Measurements from ENCODE around the gene CHST9. TPM values are rescaled to one million over a fixed set of nuclear protein-coding genes. Genes with fewer than 3 reads are reported as not detected.

Gene CHST9
- total RNA-seq, 1 experiment from 2014 or later = 3.5 TPM

GRCh38 chr18:27054926-27055325, 130.2 kb downstream of the CHST9 start:
- no peak overlapping the region for H2BK20ac ChIP-seq (ENCODE audit: low read depth, low read length, poor library complexity, severe bottlenecking)
- WGBS (ENCODE audit: extremely low coverage, insufficient read length, low lambda C conversion rate) = no CpG with 5 or more reads among the region's 3 CpGs
- H4K91ac ChIP-seq (ENCODE audit: insufficient read length, low read depth, low read length) = no peak overlapping the region
- no peak overlapping the region for H3K4ac ChIP-seq (ENCODE audit: low read depth, low read length)
- no peak overlapping the region for H3K18ac ChIP-seq (ENCODE audit: insufficient read length, low read depth, low read length)
- H3K14ac ChIP-seq (ENCODE audit: insufficient read depth, low read length) = no peak overlapping the region
- H3K79me2 ChIP-seq (ENCODE audit: insufficient read depth, low read length) = no peaks in the 10 kb centered on the region
- Mint-ChIP-seq H3K36me3 (ENCODE audit: insufficient read depth in 1 of 3, low read depth in 3 of 3) (no peaks in the 10 kb centered on the region; a peak in 2 of 7 replicates), H3K27ac (no peak overlapping the region), H3K9me3 (peaks cover 0 to 4% of the 10 kb centered on the region in 2 experiments; a peak in 2 of 5 replicates), H3K4me3 (no peak overlapping the region), H3K4me1 (peaks cover 10 to 14% of the 10 kb centered on the region in 2 experiments), H3K27me3 (ENCODE audit: low read depth) (no peaks in the 10 kb centered on the region)
- H2AK5ac ChIP-seq (ENCODE audit: insufficient read length, low read length) = no peak overlapping the region
- no peak for TF ChIP-seq CTCF (conservative IDR thresholded peaks at IDR 0.05)
- no peak overlapping the region for H3K56ac ChIP-seq (ENCODE audit: insufficient read length, low read depth, low read length)
- DNase-seq = no peak
- no peak overlapping the region for H3K9ac ChIP-seq (ENCODE audit: extremely low read depth, insufficient read length, low read length)
- H3K27ac ChIP-seq (ENCODE audit: insufficient read length, low read depth, low read length) = no peak overlapping the region
- no peak overlapping the region for H4K5ac ChIP-seq (ENCODE audit: insufficient read length, low read depth, low read length)
- no peak overlapping the region for H3T11ph ChIP-seq (ENCODE audit: low read length)
- no peaks in the 10 kb centered on the region for H4K20me1 ChIP-seq (ENCODE audit: control insufficient read depth, insufficient read depth, insufficient read length)
- no peak overlapping the region for H2BK12ac ChIP-seq (ENCODE audit: insufficient read length, low read depth, low read length)
- no peak overlapping the region for H2BK120ac ChIP-seq (ENCODE audit: low read depth, low read length, poor library complexity, severe bottlenecking)
- no peak overlapping the region for H2BK5ac ChIP-seq (ENCODE audit: insufficient read length, low read length)
- H2BK15ac ChIP-seq (ENCODE audit: low read depth, low read length) = no peak overlapping the region
- no peak overlapping the region for H3K23ac ChIP-seq (ENCODE audit: insufficient read length, low read depth, low read length)
- no peaks in the 10 kb centered on the region for H3K27me3 ChIP-seq (ENCODE audit: insufficient read depth, low read length)
- H3K4me1 ChIP-seq (ENCODE audit: insufficient read depth, low read length) = 0 out of 2 replicates have a peak, but pooled peaks cover 2% of the 10 kb centered on the region
- no peaks in the 10 kb centered on the region for H3K9me3 ChIP-seq (ENCODE audit: control insufficient read depth, low read depth, low read length)
- H2AFZ ChIP-seq (ENCODE audit: low read length) = no peak overlapping the region
- H3K23me2 ChIP-seq (ENCODE audit: insufficient read length, low read depth, low read length, poor library complexity, severe bottlenecking) = no peaks in the 10 kb centered on the region
- no peak overlapping the region for H4K8ac ChIP-seq (replicated peaks; ENCODE audit: insufficient read length, low read depth, low read length)
- no peaks in the 10 kb centered on the region for H3K79me1 ChIP-seq (ENCODE audit: insufficient read depth, low read depth, low read length, poor library complexity, severe bottlenecking)
- H3K4me2 ChIP-seq (ENCODE audit: insufficient read depth, insufficient read length, low read length) = no peak overlapping the region

Data from H9 (cell line).